Measurements from ENCODE around the gene MCF2L.
"Not testable (repeated sequence)": the region's sequence is repeated elsewhere in the genome, so short reads cannot be mapped to it uniquely, and the experiment has no call there.

Gene MCF2L

GRCh38 chr13:113078902-113079780 is 110.1 kb downstream of the MCF2L start:
- no peak overlapping the region for H3K4me2 ChIP-seq (ENCODE audit: insufficient read depth, low read length, poor library complexity, severe bottlenecking)

GRCh38 chr13:113079781-113080080 is 110.7 kb downstream of the MCF2L start:
- not testable (repeated sequence) for H2BK120ac ChIP-seq (ENCODE audit: low read depth, low read length); H3K18ac ChIP-seq (ENCODE audit: low read length); H3K4ac ChIP-seq (ENCODE audit: low read length); DNase-seq (ENCODE audit: low spot score); H4K91ac ChIP-seq (ENCODE audit: low read depth, low read length, poor library complexity); H2BK5ac ChIP-seq (ENCODE audit: low read length); H3K4me1 ChIP-seq (ENCODE audit: control insufficient read depth in 2 of 2, insufficient read depth in 1 of 2, low read depth in 1 of 2, low read length in 2 of 2); H3K14ac ChIP-seq (ENCODE audit: low read length); H3K4me3 ChIP-seq (ENCODE audit: low read length in 2 of 2); H2BK15ac ChIP-seq (ENCODE audit: low read length); H3K27ac ChIP-seq (replicated peaks; ENCODE audit: low read length); H2AK5ac ChIP-seq (ENCODE audit: low read depth, low read length); H3K79me1 ChIP-seq (ENCODE audit: low read depth, low read length); H3K27me3 ChIP-seq (ENCODE audit: control insufficient read depth in 3 of 3, insufficient read depth in 3 of 3, low read depth in 1 of 3, low read length in 3 of 3); H3K4me2 ChIP-seq (ENCODE audit: insufficient read depth, low read length, poor library complexity, severe bottlenecking); H3K23ac ChIP-seq (ENCODE audit: low read depth, low read length, poor library complexity); H2BK12ac ChIP-seq (ENCODE audit: low read length); H4K8ac ChIP-seq (ENCODE audit: low read depth, low read length); H3K9me3 ChIP-seq (replicated peaks in 1 of 2; ENCODE audit: control insufficient read depth in 2 of 2, insufficient read depth in 1 of 2, low read depth in 1 of 2, low read length in 2 of 2); H3K9ac ChIP-seq (ENCODE audit: low read depth, low read length, poor library complexity); H2AFZ ChIP-seq (ENCODE audit: low read length)
- WGBS, 2 donors (ENCODE audit: extremely low coverage in 2 of 2, insufficient read length in 2 of 2, insufficient replicate concordance in 1 of 2) = no CpG with 5 or more reads among the region's 9 CpGs
- H3K36me3 ChIP-seq (replicated peaks in 1 of 2; ENCODE audit: control insufficient read depth in 2 of 2, insufficient read depth in 2 of 2, low read length in 2 of 2) = peaks cover 29 to 31% of the 10 kb centered on the region in 2 donors

More at GRCh38 chr13:113078902-113079780, 110.1 kb downstream of the MCF2L start:
- no CpG with 5 or more reads among the region's 27 CpGs for WGBS, 2 donors (ENCODE audit: extremely low coverage in 2 of 2, insufficient read length in 2 of 2, insufficient replicate concordance in 1 of 2)
- Histone ChIP-seq H3K4me3 (ENCODE audit: low read length in 2 of 2) (no peak overlapping the region), H3K4ac (ENCODE audit: low read length) (no peak overlapping the region), H3K14ac (ENCODE audit: low read length) (no peak overlapping the region), H3K18ac (ENCODE audit: low read length) (no peak overlapping the region), H3K27ac (replicated peaks; ENCODE audit: low read length) (no peak overlapping the region), H2BK5ac (ENCODE audit: low read length) (no peak overlapping the region), H3K27me3 (ENCODE audit: control insufficient read depth in 3 of 3, insufficient read depth in 3 of 3, low read depth in 1 of 3, low read length in 3 of 3) (no peaks in the 10 kb centered on the region), H2BK15ac (ENCODE audit: low read length) (no peak overlapping the region), H3K36me3 (replicated peaks in 1 of 2; ENCODE audit: control insufficient read depth in 2 of 2, insufficient read depth in 2 of 2, low read length in 2 of 2) (peaks cover 31 to 36% of the 10 kb centered on the region in 2 donors), H2BK12ac (ENCODE audit: low read length) (no peak overlapping the region), H2AFZ (ENCODE audit: low read length) (no peak overlapping the region), H3K79me1 (ENCODE audit: low read depth, low read length) (peaks cover 6% of the 10 kb centered on the region), H3K23ac (ENCODE audit: low read depth, low read length, poor library complexity) (no peak overlapping the region), H2AK5ac (ENCODE audit: low read depth, low read length) (no peak overlapping the region), H3K4me1 (ENCODE audit: control insufficient read depth in 2 of 2, insufficient read depth in 1 of 2, low read depth in 1 of 2, low read length in 2 of 2) (peaks cover 0 to 4% of the 10 kb centered on the region in 2 donors), H2BK120ac (ENCODE audit: low read depth, low read length) (no peak overlapping the region), H3K9me3 (replicated peaks in 1 of 2; ENCODE audit: control insufficient read depth in 2 of 2, insufficient read depth in 1 of 2, low read depth in 1 of 2, low read length in 2 of 2) (no peaks in the 10 kb centered on the region), H4K8ac (ENCODE audit: low read depth, low read length) (no peak overlapping the region), H3K9ac (ENCODE audit: low read depth, low read length, poor library complexity) (no peak overlapping the region), H4K91ac (ENCODE audit: low read depth, low read length, poor library complexity) (no peak overlapping the region)
- DNase-seq (ENCODE audit: low spot score) = no peak

GRCh38 chr13:113080361-113080831 is 111.4 kb downstream of the MCF2L start:
- no CpG with 5 or more reads among the region's 18 CpGs for WGBS, 2 donors (ENCODE audit: extremely low coverage in 2 of 2, insufficient read length in 2 of 2, insufficient replicate concordance in 1 of 2)
- H2BK15ac ChIP-seq (ENCODE audit: low read length) = no peak overlapping the region

GRCh38 chr13:113080901-113081521 is 112.0 kb downstream of the MCF2L start:
- Histone ChIP-seq H3K79me1 (ENCODE audit: low read depth, low read length) (peaks cover 6% of the 10 kb centered on the region), H3K4me1 (ENCODE audit: control insufficient read depth in 2 of 2, insufficient read depth in 1 of 2, low read depth in 1 of 2, low read length in 2 of 2) (peaks cover 0 to 4% of the 10 kb centered on the region in 2 donors), H4K91ac (ENCODE audit: low read depth, low read length, poor library complexity) (no peak overlapping the region), H3K4me2 (ENCODE audit: insufficient read depth, low read length, poor library complexity, severe bottlenecking) (no peak overlapping the region), H3K23ac (ENCODE audit: low read depth, low read length, poor library complexity) (no peak overlapping the region), H3K36me3 (replicated peaks in 1 of 2; ENCODE audit: control insufficient read depth in 2 of 2, insufficient read depth in 2 of 2, low read length in 2 of 2) (peaks cover 18 to 25% of the 10 kb centered on the region in 2 donors), H2BK120ac (ENCODE audit: low read depth, low read length) (no peak overlapping the region), H3K18ac (ENCODE audit: low read length) (peak overlapping the region; percentile 76), H2BK15ac (ENCODE audit: low read length) (peak overlapping the region; percentile 17), H2AK5ac (ENCODE audit: low read depth, low read length) (no peak overlapping the region), H3K9me3 (replicated peaks in 1 of 2; ENCODE audit: control insufficient read depth in 2 of 2, insufficient read depth in 1 of 2, low read depth in 1 of 2, low read length in 2 of 2) (no peaks in the 10 kb centered on the region), H3K14ac (ENCODE audit: low read length) (peak overlapping the region; percentile 82), H3K4ac (ENCODE audit: low read length) (no peak overlapping the region), H4K8ac (ENCODE audit: low read depth, low read length) (peak overlapping the region; percentile 17), H3K27me3 (ENCODE audit: control insufficient read depth in 3 of 3, insufficient read depth in 3 of 3, low read depth in 1 of 3, low read length in 3 of 3) (no peaks in the 10 kb centered on the region), H3K27ac (replicated peaks; ENCODE audit: low read length) (no peak overlapping the region), H2BK5ac (ENCODE audit: low read length) (no peak overlapping the region), H2AFZ (ENCODE audit: low read length) (no peak overlapping the region), H3K9ac (ENCODE audit: low read depth, low read length, poor library complexity) (no peak overlapping the region), H2BK12ac (ENCODE audit: low read length) (peak overlapping the region; percentile 84), H3K4me3 (ENCODE audit: low read length in 2 of 2) (no peak overlapping the region)
- WGBS, 2 donors (ENCODE audit: extremely low coverage in 2 of 2, insufficient read length in 2 of 2, insufficient replicate concordance in 1 of 2) = no CpG with 5 or more reads among the region's 25 CpGs
- DNase-seq (ENCODE audit: low spot score) = no peak

More at GRCh38 chr13:113080361-113080831, 111.4 kb downstream of the MCF2L start:
- Histone ChIP-seq H4K91ac (ENCODE audit: low read depth, low read length, poor library complexity) (no peak overlapping the region), H3K36me3 (replicated peaks in 1 of 2; ENCODE audit: control insufficient read depth in 2 of 2, insufficient read depth in 2 of 2, low read length in 2 of 2) (peaks cover 24 to 31% of the 10 kb centered on the region in 2 donors), H2AFZ (ENCODE audit: low read length) (no peak overlapping the region), H3K79me1 (ENCODE audit: low read depth, low read length) (peaks cover 6% of the 10 kb centered on the region), H3K4ac (ENCODE audit: low read length) (no peak overlapping the region), H3K4me3 (ENCODE audit: low read length in 2 of 2) (no peak overlapping the region), H2BK120ac (ENCODE audit: low read depth, low read length) (no peak overlapping the region), H4K8ac (ENCODE audit: low read depth, low read length) (no peak overlapping the region), H2BK5ac (ENCODE audit: low read length) (no peak overlapping the region), H3K9me3 (replicated peaks in 1 of 2; ENCODE audit: control insufficient read depth in 2 of 2, insufficient read depth in 1 of 2, low read depth in 1 of 2, low read length in 2 of 2) (no peaks in the 10 kb centered on the region), H3K9ac (ENCODE audit: low read depth, low read length, poor library complexity) (no peak overlapping the region), H3K27me3 (ENCODE audit: control insufficient read depth in 3 of 3, insufficient read depth in 3 of 3, low read depth in 1 of 3, low read length in 3 of 3) (no peaks in the 10 kb centered on the region), H3K23ac (ENCODE audit: low read depth, low read length, poor library complexity) (peak overlapping the region; percentile 55), H2AK5ac (ENCODE audit: low read depth, low read length) (peak overlapping the region; percentile 28), H3K14ac (ENCODE audit: low read length) (no peak overlapping the region), H2BK12ac (ENCODE audit: low read length) (peak overlapping the region; percentile 94), H3K4me2 (ENCODE audit: insufficient read depth, low read length, poor library complexity, severe bottlenecking) (no peak overlapping the region), H3K18ac (ENCODE audit: low read length) (no peak overlapping the region), H3K27ac (replicated peaks; ENCODE audit: low read length) (no peak overlapping the region), H3K4me1 (ENCODE audit: control insufficient read depth in 2 of 2, insufficient read depth in 1 of 2, low read depth in 1 of 2, low read length in 2 of 2) (peaks cover 0 to 4% of the 10 kb centered on the region in 2 donors)
- DNase-seq (ENCODE audit: low spot score) = no peak

All from neuronal stem cell (in vitro differentiated cells).